Ectodermal cell (in vitro differentiated cells): ENCODE results near the gene POLR2J3.
"Not testable (repeated sequence)": the region's sequence is repeated elsewhere in the genome, so short reads cannot be mapped to it uniquely, and the experiment has no call there.

Experiments used
- H3K27ac ChIP-seq: 2 replicates; pipeline ENCODE4 v1.7.0; 2013; ENCODE audit warnings: mild to moderate bottlenecking, low read depth, low read length; ENCODE audit not compliant: insufficient read depth, poor library complexity, severe bottlenecking
- H3K27me3 ChIP-seq: 2 replicates; pipeline ENCODE4 v1.7.0; 2013; ENCODE audit warnings: mild to moderate bottlenecking, low read length; ENCODE audit not compliant: insufficient read depth, control insufficient read depth, poor library complexity, severe bottlenecking
- H3K36me3 ChIP-seq: one replicate; pipeline ENCODE4 v1.7.0; 2013; ENCODE audit warnings: low read length; ENCODE audit not compliant: control insufficient read depth, insufficient read depth
- H3K4me1 ChIP-seq: one replicate; pipeline ENCODE4 v1.7.0; 2013; ENCODE audit warnings: low read length; ENCODE audit not compliant: control insufficient read depth, insufficient read depth
- H3K4me3 ChIP-seq: 2 replicates; pipeline ENCODE4 v1.7.0; 2013; ENCODE audit warnings: low read depth, low read length, control low read depth; ENCODE audit not compliant: insufficient read depth
- H3K9me3 ChIP-seq: 2 replicates; pipeline ENCODE4 v1.7.0; 2013; ENCODE audit warnings: mild to moderate bottlenecking, low read length, moderate library complexity; ENCODE audit not compliant: control insufficient read depth
- WGBS, 2 experiments: methylation state at CpG; one replicate each; pipeline ENCODE4 v1.1.7; 2013; ENCODE audit warnings: missing lambda C conversion rate in 2 of 2; 5-methylcytosine and 5-hydroxymethylcytosine counted together

POLR2J3 gene

DNA sequence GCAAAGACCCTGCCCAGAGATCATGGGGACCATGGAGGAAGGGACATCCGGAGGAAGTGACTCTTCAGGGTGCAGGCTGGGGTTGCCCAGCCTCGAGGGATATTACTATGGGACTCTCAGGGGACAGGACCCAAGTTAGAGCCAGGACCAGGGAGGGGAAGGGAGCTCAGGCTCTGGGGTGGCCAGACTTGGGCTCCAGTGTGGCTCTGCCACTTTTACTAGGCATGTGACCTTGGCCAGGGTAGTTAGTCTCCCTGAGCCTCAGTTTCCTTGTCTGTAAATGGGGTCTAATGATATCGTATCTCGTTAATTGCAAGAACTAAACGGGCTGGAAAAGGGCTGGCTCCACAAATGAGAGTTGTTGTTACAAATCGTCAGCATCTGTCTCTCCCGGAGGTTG is 38.1 kb upstream of the POLR2J3 start:
- not testable (repeated sequence) for H3K36me3 ChIP-seq, H3K4me1 ChIP-seq, H3K27ac ChIP-seq, H3K9me3 ChIP-seq, H3K27me3 ChIP-seq, H3K4me3 ChIP-seq
- no CpG with 5 or more reads among the region's 7 CpGs for WGBS, 2 experiments

DNA sequence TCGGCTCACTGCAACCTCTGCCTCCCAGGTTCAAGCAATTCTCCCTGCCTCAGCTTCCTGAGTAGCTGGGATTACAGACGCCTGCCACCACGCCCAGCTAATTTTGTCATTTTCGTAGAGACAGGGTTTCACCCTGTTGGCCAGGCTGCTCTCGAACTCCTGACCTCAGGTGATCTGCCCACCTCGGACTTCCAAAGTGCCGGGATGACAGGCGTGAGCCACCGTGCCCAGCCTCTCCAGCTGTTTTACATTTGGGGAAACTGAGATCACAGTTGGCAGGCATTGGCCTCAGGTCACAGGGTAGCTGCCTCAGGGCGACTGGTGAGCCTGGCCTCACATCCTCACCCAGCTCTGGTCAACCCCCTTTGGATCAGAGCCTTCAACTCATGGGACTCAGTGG is 37.4 kb upstream of the POLR2J3 start:
- not testable (repeated sequence) for H3K9me3 ChIP-seq, H3K36me3 ChIP-seq, H3K27ac ChIP-seq, H3K4me3 ChIP-seq, H3K27me3 ChIP-seq, H3K4me1 ChIP-seq
- WGBS, 2 experiments, result 88 to 93% methylated on average over 5 to 6 of the region's 10 CpGs

DNA sequence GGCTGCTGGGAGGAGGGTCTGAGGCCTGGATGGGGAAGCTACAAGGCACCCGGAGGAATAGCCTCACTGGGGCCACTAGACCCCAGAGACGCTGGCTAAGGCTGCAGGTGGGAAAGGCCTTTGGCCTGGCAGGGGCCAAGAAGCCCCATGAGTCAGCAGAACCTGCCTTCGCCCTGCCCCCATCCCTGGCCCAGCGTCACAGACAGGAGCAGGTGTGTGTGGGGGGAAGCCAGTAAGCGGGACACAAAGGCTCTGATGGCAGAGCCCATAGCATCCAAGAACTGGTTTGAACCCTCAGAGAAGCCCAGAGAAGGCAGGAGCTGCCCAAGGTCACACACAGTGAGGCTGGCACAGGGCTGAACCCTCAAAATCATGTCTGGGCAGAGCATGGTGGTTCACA is 34.5 kb upstream of the POLR2J3 start:
- H3K4me1 ChIP-seq, H3K27ac ChIP-seq, H3K36me3 ChIP-seq, H3K27me3 ChIP-seq, H3K4me3 ChIP-seq, H3K9me3 ChIP-seq: not testable (repeated sequence)
- no CpG with 5 or more reads among the region's 5 CpGs for whole genome bisulfite sequencing, 2 experiments

DNA sequence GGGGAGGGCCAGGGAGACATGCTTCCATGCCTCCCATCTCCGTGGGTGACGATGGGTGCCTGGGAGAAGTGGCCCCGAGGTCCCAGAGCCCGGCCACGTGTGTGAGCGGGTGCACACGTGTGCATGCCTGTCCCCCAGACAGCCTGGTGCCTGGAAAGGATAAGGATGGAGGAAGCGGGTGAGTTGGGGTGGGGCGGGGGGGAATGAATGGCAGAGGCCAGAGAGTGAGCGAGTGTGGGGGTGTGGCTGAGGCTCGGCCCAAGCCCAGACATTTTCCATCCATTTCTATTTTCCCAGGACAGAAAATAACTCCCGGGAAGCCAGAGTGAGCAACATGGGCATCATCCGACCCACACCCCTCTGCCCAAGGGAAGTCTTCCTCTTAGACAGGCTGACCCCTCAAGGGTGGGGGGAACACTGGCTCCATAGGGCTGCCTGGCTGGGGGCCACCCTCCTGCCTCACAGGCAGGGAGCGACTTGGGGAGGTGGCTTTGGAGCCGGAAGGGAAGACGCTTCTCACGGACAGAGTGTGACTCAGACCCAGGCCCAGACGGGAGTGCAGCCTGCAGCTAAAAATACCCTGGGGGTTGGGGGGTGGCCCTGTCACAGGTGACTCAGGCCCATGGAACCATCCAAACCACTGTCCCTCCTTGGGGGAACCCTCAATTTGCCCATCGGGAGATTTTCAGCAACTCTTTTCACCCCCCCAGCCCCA is 32.2 kb upstream of the POLR2J3 start:
- WGBS, 2 experiments, result no CpG with 5 or more reads among the region's 19 CpGs
- H3K36me3 ChIP-seq, H3K4me1 ChIP-seq, H3K4me3 ChIP-seq, H3K27ac ChIP-seq, H3K27me3 ChIP-seq, H3K9me3 ChIP-seq: not testable (repeated sequence)

DNA sequence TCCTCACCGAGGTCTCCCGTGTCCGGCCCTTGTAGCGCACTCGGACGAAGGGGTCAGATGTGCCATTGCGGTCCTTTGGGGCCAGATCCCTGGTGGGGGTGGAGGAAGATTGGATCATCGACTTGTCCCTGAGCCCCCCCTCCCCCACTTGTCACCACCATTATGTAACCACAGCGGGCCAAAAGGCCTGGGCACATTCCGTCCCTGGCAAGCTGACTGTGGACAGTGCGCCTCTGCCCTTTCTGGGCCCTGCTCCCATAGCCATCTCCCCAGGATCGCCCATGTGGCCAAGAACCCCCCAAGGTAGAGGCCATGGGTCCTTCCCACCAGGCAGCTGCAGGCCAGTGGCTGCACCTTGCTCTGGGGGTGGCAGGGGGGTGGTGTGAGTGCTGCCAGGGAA is 29.9 kb upstream of the POLR2J3 start:
- WGBS, 2 experiments, result no CpG with 5 or more reads among the region's 12 CpGs
- not testable (repeated sequence) for H3K36me3 ChIP-seq, H3K4me1 ChIP-seq, H3K27ac ChIP-seq, H3K4me3 ChIP-seq, H3K27me3 ChIP-seq, H3K9me3 ChIP-seq

DNA sequence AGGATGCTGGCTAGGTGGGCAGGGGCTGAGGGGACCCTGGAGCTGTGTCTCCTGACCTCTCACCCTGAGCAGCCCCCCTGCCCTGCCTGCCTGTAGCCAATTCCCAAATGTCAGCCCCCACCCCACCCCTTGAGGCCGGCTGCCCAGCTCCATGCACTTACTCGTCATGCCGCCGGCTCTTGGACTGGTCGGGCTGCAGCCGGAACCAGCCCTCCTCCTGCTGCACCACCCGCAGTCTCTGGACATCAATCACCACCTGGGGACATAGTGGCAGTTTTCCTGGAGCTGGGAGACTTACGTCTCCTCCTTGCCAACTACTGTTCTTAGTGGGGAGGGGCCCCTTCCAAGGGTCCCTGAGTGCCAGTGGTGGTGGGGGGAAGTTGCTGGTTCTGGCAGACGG is 27.3 kb upstream of the POLR2J3 start:
- not testable (repeated sequence) for H3K36me3 ChIP-seq, H3K4me3 ChIP-seq, H3K27ac ChIP-seq, H3K9me3 ChIP-seq, H3K4me1 ChIP-seq, H3K27me3 ChIP-seq
- no CpG with 5 or more reads among the region's 9 CpGs for WGBS, 2 experiments

DNA sequence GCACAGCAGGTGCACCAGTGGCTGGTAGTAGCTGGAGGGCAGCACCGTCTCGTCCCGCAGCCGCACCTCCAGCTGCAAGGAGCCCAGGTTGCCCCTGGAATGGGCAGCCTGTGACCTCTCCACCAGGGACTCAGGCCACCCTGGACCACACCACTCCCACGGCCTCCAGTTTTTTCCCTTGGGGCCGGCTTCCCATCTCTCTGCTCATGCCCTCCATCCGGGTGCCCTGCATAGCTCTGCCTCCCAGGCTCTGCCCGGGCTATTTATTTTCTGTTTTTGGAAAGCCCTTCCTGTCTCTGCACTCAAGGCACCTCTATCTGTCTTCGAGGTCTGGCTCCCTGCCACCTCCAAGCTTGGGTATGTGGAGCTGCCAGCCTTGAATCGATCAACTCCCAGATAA is 23.7 kb upstream of the POLR2J3 start:
- H3K4me3 ChIP-seq, H3K9me3 ChIP-seq, H3K36me3 ChIP-seq, H3K27ac ChIP-seq, H3K4me1 ChIP-seq, H3K27me3 ChIP-seq: not testable (repeated sequence)
- 90 to 93% methylated on average over 4 of the region's 10 CpGs for WGBS, 2 experiments

DNA sequence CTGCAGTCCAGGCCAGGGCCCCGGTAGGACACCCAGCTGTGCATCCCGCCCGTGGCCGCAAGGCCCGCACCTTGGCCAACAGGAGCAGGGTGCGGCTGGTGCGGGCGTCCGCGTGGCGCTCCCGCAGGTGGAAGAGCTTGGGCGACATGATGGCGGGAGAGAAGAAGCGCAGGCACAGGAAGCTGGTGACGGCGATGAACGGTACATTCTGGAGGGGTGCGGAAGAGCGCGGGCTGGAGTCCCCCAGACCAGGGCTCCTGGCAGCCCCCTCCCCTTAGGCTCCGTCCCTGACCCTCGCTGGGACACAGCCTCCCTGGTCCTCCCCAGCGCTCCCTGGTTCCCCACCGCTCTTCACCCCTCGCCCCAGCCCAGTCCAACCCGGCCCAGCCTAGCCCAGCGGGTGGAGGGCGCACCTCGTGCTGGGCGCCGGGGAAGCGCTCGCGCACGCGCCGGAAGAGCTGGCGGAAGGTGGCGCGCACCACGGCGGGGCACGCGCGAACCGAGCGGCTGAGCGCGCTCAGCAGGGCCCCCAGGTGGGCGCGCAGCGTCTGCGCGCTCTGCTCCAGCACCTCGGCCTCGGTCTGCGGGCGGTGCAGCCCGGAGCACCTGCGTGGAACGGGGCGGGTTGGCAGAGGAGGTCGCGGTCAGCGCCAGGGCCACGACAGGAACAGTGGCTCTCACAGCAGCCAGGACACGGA is 21.4 kb upstream of the POLR2J3 start:
- not testable (repeated sequence) for H3K4me3 ChIP-seq, H3K9me3 ChIP-seq, H3K27ac ChIP-seq, H3K36me3 ChIP-seq, H3K4me1 ChIP-seq, H3K27me3 ChIP-seq
- no CpG with 5 or more reads among the region's 68 CpGs for WGBS, 2 experiments

DNA sequence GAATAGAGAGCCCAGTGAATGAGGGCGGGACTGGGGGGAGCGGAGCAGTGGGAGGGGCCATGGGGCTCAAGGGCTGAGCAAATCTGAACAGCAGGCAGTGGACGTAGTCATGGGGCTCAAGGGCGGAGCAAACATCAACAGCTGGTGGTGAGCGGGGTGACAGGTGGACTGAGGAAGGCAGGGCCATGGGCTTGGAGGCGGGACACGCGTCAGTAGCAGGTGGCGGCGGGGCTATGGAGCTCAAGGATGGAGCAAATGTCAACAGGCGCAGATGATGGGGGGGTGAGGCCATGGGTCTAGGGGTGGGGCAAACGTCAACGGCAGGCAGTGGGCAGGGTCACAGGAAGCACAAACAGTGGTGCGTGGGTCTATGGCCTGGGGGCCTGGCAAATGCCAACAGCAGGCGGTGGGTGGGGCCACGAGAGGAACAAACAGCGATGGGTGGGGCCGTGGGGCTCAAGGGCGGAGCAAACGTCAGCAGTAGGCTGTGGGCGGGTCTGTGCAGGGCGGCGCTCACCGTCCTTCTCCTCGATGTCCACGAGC is 20.2 kb upstream of the POLR2J3 start:
- H3K9me3 ChIP-seq, H3K4me3 ChIP-seq, H3K4me1 ChIP-seq, H3K27me3 ChIP-seq, H3K27ac ChIP-seq, H3K36me3 ChIP-seq: not testable (repeated sequence)
- WGBS, 2 experiments, result 42 to 43% methylated on average over 8 of the region's 26 CpGs

DNA sequence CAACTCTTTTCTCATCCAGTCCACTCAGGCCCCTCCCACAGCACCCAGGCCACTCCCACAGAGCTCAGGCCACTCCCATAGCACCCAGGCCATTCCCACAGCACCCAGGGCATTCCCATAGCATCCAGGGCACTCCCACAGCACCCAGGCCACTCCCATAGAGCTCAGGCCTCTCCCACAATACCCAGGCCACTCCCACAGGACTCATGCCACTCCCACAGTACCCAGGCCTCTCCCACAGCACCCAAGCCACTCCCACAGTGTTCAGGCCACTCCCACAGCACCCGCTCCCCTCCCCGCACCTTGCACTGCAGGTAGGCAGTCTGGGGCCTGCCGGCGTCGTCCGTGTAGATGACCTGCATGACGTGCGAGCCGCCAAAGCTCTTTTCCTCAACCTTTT is 17.5 kb upstream of the POLR2J3 start:
- H3K27ac ChIP-seq, H3K36me3 ChIP-seq, H3K4me3 ChIP-seq, H3K4me1 ChIP-seq, H3K9me3 ChIP-seq, H3K27me3 ChIP-seq: not testable (repeated sequence)
- no CpG with 5 or more reads among the region's 9 CpGs for WGBS, 2 experiments
